Activated naive CD4-positive, alpha-beta T cell treated with anti-CD3 and anti-CD28 coated beads for 36 hours (primary cell): ENCODE measurements around the gene ELL3. TPM values are rescaled to one million over a fixed set of nuclear protein-coding genes. Genes with fewer than 3 reads are reported as not detected.
A peak's percentile ranks its signal among the peaks of the same experiment; 100 is the strongest.

Experiments
- CTCF ChIA-PET: fragments of 350-600 bp; sonication (Branson Sonifier 250); formaldehyde crosslinking; loops from one replicate; lab custom pipeline; 2021; ENCODE audit warnings: antibody characterized with exemption; lab: Charles Lee
- DNase-seq: peaks from one replicate; pipeline ENCODE4 v3.0.0-alpha.2; 2020
- H3K27ac Mint-ChIP-seq: one replicate; pipeline ENCODE4 v1.8.0; 2021; ENCODE audit warnings: mild to moderate bottlenecking, mixed read lengths
- H3K27me3 Mint-ChIP-seq: one replicate; pipeline ENCODE4 v1.8.0; 2021; ENCODE audit warnings: low read depth, mixed read lengths
- H3K36me3 Mint-ChIP-seq: one replicate; pipeline ENCODE4 v1.8.0; 2021; ENCODE audit warnings: low read depth, mixed read lengths
- H3K4me1 Mint-ChIP-seq: one replicate; pipeline ENCODE4 v1.8.0; 2021; ENCODE audit warnings: low read depth, mixed read lengths
- H3K4me3 Mint-ChIP-seq: one replicate; pipeline ENCODE4 v1.8.0; 2021; ENCODE audit warnings: mild to moderate bottlenecking, moderate library complexity, mixed read lengths
- H3K9me3 Mint-ChIP-seq: one replicate; pipeline ENCODE4 v1.8.0; 2021; ENCODE audit warnings: mixed read lengths
- intact Hi-C: fragments of 100-400 bp; cut with micrococcal nuclease; formaldehyde crosslinking; loops from one replicate; pipeline ENCODE4 v1.15.1; 2023
- total RNA-seq, 2 experiments: library from RNA; stranded (reverse); gene quantifications; one replicate each; pipeline ENCODE4 v1.2.3, GENCODE V29; 2021

The ELL3 gene
- total RNA-seq, 2 experiments from 2014 or later = 1.0 to 1.2 TPM

DNA sequence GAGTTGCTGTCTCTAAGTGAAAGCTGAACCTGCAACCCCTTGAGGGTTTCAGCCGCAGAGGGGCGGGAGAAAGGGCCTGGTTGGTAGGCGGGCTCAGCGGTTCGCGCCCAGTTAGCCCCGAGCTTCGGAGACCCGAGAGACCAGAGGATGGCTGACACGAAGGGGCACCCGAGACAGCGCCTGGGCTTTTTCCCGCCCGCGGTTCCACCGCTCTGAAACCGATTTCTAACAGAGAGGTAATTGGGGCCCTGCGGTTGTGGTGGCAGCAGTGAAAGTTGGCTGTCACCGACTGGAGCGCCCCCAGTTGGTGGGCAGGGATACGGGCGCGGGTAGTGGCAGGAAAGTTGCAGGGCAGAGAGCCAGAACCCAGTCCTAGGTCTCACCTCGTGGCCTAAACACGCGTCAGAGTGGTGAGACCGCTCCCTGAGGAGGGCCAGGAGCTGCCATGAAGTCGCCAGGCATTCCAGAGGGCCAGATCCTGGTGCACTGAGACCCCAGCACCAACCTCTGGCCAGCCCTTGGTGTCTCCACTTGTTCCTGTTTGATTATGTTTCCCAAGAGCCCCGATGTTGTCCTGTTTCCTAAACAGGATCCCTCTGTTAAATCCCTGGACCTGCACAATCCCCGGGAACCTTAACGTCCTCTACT lies 625 bp upstream of the ELL3 start:
- peaks cover 2% of the 10 kb centered on the region for H3K36me3 Mint-ChIP-seq
- CTCF ChIA-PET = interaction anchor here (0.6 to 2.8 kb wide), 10 partner anchors 9 to 385 kb away, joined by 3 to 17 read pairs (median 6); partner anchors contain the start of genes HYPK, MFAP1, SERF2 and SERINC4
- no peaks in the 10 kb centered on the region for H3K27me3 Mint-ChIP-seq

DNA sequence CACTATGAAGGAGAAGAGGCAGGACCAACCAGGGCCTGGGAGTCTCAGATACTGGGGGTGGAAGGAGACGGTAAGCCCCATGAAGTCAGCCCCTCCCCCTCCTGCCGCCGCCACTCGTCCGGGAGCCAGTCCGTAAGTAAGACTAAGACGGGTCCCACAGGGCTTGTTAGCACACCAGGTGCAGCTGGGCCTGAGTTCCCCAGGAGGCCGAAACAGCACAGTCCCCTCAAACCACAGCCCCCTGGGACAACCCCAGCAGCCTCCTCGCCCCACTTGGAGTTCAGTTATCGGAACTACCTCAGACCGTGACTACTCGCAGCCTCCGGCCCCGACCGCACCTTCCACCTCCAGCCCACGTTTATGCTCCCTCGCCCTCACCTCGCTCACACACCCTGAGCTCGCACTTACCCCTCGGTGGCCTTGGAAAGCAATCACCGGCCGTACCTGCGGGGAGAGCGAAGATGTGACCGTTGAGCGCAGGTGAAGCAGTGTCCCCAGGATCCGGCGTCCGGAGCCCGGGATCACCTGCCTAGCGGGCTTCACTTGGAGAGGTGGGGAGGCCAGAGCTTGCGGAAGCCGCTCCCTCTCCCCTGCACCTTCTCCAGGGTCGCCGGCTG lies 557 bp downstream of the ELL3 start:
- Mint-ChIP-seq H3K36me3 (peaks cover 9% of the 10 kb centered on the region), H3K4me3 (peak overlapping the region; percentile 89), H3K27ac (peak overlapping the region; percentile 36), H3K4me1 (peaks cover 23% of the 10 kb centered on the region), H3K9me3 (no peaks in the 10 kb centered on the region), H3K27me3 (no peaks in the 10 kb centered on the region)
- CTCF ChIA-PET = interaction anchor here (1.1 to 2.8 kb wide), 7 partner anchors 10 to 52 kb away, joined by 4 to 17 read pairs (median 8); partner anchors contain the start of genes HYPK, SERF2 and SERINC4
- intact Hi-C loops = loop anchor here (2.0 kb wide), 1 partner anchor 335 kb away; no protein-coding TSS in a partner anchor
- peak; percentile 22 for DNase-seq

More for the DNA sequence above, 625 bp upstream of the ELL3 start:
- peaks cover 23% of the 10 kb centered on the region for H3K4me1 Mint-ChIP-seq
- H3K27ac Mint-ChIP-seq = peak overlapping the region; percentile 84
- no peaks in the 10 kb centered on the region for H3K9me3 Mint-ChIP-seq
- H3K4me3 Mint-ChIP-seq = peak overlapping the region; percentile 89
- intact Hi-C loops = loop anchor here (1.0 to 2.0 kb wide), 6 partner anchors 8 to 337 kb away; partner anchors contain the start of genes HYPK, SERF2 and SERINC4
- peak; percentile 95 for DNase-seq

DNA sequence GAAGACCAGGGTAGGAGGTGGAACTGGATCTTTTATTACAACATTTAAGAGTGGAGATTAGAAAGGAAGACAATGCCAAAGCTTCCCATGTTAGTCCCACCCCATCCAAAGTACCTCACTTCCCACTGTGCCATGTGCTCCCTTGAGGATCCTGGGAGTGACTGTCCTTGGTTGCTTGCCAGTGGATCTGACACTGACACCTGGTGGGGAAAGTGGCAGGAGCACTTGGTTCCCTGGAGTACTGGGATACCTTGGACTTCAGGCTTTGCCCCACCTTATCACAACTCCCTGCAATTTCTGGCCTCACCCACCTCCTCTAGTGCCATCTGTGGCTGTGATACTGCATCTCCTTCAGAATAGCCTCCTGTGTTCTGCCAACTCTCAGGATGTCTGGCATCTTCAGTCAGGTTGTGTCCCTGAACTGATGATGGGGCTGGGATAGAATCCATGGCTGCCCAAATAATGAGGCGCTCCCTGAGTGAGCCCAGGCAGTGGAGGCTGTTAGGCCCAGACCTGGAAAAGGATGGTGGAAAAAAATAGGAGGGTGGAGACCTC lies 1.3 kb downstream of the ELL3 start:
- Mint-ChIP-seq H3K27me3 (no peaks in the 10 kb centered on the region), H3K36me3 (peaks cover 16% of the 10 kb centered on the region), H3K9me3 (no peaks in the 10 kb centered on the region), H3K27ac (peak overlapping the region; percentile 24), H3K4me1 (peaks cover 23% of the 10 kb centered on the region), H3K4me3 (no peak overlapping the region)
- CTCF ChIA-PET = interaction anchor here (0.7 to 2.8 kb wide), 4 partner anchors 10 to 360 kb away, joined by 3 to 17 read pairs (median 5); no protein-coding TSS in a partner anchor
- intact Hi-C loops = no loop called here
- DNase-seq = no peak

DNA sequence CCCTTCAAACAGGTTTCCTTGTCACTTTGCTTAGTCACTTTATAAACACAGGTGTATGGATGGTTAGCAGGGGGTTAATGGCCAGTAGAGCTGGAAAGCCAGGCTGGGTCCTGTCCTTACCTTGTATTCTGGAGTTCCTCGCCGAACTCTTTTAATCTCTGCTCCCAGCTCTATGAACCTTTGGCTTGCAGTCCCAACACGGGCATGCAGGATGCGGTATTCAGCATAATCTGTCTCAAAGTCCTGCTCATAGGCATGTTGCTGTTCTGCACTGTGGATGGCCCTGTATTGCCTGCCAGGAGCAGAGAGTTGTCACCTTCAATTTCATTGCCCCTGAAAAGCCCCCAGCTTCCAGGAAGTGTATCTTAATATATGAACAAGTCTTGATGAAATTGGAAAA lies 2.7 kb downstream of the ELL3 start:
- Mint-ChIP-seq H3K4me3 (no peak overlapping the region), H3K36me3 (peaks cover 26% of the 10 kb centered on the region), H3K27me3 (no peaks in the 10 kb centered on the region), H3K9me3 (no peaks in the 10 kb centered on the region), H3K4me1 (peaks cover 21% of the 10 kb centered on the region), H3K27ac (peak overlapping the region; percentile 26)
- CTCF ChIA-PET = interaction anchor here (0.6 kb wide), 2 partner anchors 21 to 448 kb away, joined by 3 to 4 read pairs; no protein-coding TSS in a partner anchor
- intact Hi-C loops = no loop called here
- DNase-seq = no peak

DNA sequence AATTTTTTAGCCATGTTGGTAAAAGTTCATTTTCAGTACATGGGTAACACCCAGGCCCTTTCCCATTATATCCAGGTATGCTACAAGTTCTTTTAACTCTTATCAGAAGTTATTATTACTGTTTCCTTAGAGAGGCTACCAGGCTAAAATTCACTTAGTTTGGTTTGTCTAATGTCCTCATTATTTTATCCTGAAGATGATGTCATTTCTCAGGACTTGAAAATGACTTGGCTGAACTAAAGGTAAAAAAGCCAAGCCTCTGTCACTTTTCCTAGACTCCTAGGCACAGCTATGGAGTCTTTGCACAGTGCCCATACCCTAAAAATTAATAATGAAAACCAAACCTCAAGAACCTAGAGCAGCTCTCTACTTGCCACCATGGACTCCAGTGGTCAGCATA lies 4.1 kb downstream of the ELL3 start:
- Mint-ChIP-seq H3K4me3 (no peak overlapping the region), H3K4me1 (peaks cover 11% of the 10 kb centered on the region), H3K36me3 (peaks cover 36% of the 10 kb centered on the region), H3K9me3 (no peaks in the 10 kb centered on the region), H3K27ac (no peak overlapping the region), H3K27me3 (no peaks in the 10 kb centered on the region)
- no peak for DNase-seq
- intact Hi-C loops = no loop called here
- CTCF ChIA-PET = no interaction called here

DNA sequence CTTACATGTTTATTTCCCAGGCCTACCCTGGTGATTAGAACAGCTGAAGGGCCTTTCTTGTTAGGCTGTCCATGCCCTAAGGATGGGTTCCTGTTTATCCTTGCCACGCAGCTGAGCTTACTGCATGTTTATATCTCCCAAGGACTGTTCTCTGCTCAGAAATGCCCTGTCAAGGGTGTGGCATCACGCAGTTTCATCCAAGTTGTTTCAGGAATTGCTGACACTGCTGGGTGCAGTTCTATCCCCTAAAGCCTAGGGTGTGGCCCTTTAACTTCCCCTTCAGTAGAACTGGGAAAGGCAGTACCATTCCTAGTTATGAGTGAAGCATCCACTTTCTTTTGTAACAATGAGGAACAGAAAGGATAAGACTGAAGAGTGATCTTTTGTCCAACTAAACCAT lies 5.0 kb downstream of the ELL3 start:
- Mint-ChIP-seq H3K36me3 (peaks cover 38% of the 10 kb centered on the region), H3K27ac (no peak overlapping the region), H3K9me3 (no peaks in the 10 kb centered on the region), H3K4me3 (no peak overlapping the region), H3K27me3 (no peaks in the 10 kb centered on the region), H3K4me1 (peaks cover 6% of the 10 kb centered on the region)
- DNase-seq = no peak
- CTCF ChIA-PET = interaction anchor here (1.4 kb wide), 1 partner anchor 19 kb away, joined by 4 read pairs; no protein-coding TSS in a partner anchor
- intact Hi-C loops = no loop called here

DNA sequence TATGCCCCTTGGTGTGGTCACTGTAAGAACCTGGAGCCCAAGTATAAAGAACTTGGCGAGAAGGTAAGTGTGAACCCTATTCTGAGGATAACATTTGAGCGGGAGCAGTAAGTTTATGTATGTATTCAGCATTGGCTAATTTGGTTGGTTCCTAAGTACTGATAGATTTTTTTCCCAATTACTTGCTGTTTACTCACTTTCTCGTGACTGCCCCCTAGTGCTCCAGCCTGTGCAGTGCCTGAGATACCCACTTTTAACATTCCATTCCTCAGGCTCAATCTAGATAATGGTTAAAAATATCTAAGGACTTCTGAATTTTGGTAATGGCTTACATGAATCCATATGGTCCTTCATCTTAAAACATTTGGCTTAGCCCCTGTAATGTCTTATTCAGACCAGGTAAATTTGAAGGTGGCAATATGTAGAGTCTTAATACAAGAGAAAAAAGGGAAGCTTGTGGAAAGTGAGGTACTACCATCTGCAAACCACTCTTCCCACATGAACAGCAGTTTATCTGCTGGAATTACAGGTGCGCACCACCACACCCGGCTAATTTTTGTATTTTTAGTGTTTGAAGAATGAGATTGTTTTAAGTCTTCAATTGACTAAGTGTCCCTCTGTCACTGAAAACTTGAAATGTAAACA lies 7.1 kb downstream of the ELL3 start:
- peak overlapping the region; percentile 59 for H3K27ac Mint-ChIP-seq

DNA sequence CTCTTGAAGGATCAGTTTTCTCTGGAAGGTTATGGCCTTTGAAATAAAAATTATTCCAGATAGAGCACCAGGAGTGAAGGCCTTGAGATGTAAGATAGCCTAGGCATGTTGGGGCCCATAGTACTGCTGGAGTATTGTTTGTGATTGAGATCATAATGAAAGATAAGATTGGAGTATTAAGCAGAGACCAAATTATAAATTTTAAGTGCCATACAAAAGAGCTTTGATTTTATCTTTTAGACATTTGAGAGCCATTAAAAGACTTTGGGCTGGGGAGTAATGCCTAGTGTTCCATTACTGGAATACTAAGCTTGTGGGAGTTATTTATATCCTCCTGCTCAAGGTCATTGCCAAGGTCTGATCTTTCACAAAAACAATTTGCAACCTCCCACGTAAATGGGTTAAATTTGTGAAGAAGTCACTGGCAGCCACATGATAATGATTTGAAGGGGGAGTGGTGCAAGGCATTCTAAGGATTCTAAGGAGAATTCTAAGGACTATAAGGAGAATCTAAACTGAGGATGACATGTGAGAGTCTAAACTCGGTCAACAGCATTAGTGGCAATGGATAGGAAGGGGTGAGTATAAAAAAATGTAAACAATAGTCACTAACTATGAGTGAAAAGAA lies 12.8 kb downstream of the ELL3 start:
- no peaks in the 10 kb centered on the region for H3K9me3 Mint-ChIP-seq
- no peak overlapping the region for H3K4me3 Mint-ChIP-seq
- H3K4me1 Mint-ChIP-seq = peaks cover 3% of the 10 kb centered on the region
- CTCF ChIA-PET = no interaction called here
- H3K36me3 Mint-ChIP-seq = peaks cover 42% of the 10 kb centered on the region
- DNase-seq = no peak
- H3K27me3 Mint-ChIP-seq = no peaks in the 10 kb centered on the region
- intact Hi-C loops = no loop called here
- H3K27ac Mint-ChIP-seq = peak overlapping the region; percentile 70

More for the DNA sequence above, 7.1 kb downstream of the ELL3 start:
- Mint-ChIP-seq H3K4me1 (no peaks in the 10 kb centered on the region), H3K36me3 (peaks cover 47% of the 10 kb centered on the region), H3K9me3 (no peaks in the 10 kb centered on the region), H3K27me3 (no peaks in the 10 kb centered on the region), H3K4me3 (no peak overlapping the region)
- intact Hi-C loops = loop anchor here (1.0 to 2.0 kb wide), 2 partner anchors 8 to 17 kb away; no protein-coding TSS in a partner anchor
- CTCF ChIA-PET = interaction anchor here (0.6 to 1.8 kb wide), 9 partner anchors 11 to 150 kb away, joined by 3 to 6 read pairs (median 3); partner anchors contain the start of gene MFAP1
- DNase-seq = peak; percentile 79

DNA sequence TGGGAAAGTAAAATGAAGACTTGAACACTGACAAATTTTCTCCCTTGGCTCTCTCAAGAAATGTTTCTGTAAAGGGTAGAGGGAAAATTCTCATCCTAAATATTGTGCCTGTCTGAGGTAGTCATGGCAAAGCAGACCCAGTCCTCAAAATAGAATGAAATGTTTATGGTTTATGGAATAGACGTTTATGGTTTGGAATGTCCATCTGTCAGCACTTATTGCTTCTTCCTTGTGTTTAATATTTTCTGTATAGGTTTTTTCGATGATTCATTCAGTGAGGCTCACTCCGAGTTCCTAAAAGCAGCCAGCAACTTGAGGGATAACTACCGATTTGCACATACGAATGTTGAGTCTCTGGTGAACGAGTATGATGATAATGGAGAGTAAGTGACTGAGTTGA lies 13.9 kb downstream of the ELL3 start:
- no peaks in the 10 kb centered on the region for H3K27me3 Mint-ChIP-seq
- DNase-seq = no peak
- no peaks in the 10 kb centered on the region for H3K9me3 Mint-ChIP-seq
- peaks cover 3% of the 10 kb centered on the region for H3K4me1 Mint-ChIP-seq
- CTCF ChIA-PET = no interaction called here
- peaks cover 35% of the 10 kb centered on the region for H3K36me3 Mint-ChIP-seq
- H3K4me3 Mint-ChIP-seq = no peak overlapping the region
- intact Hi-C loops = no loop called here
- peak overlapping the region; percentile 70 for H3K27ac Mint-ChIP-seq

DNA sequence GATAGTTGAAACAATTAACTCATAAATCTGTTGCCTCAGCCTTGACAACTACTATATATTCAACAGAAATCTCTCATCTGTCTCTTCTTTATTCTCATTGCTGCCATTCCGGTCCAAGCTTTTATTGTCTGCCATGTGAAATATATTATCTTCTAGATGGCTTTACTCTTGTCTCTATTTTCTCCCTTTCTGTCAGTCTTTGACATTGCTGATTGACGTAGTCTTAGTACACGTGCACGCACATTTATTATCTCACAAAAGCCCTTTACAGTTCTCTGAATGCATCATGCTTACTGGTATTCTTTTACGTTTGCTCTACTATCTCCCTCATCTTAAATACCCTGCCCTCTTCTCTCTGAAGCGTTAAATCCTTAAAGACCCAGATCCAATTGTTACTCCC lies 24.9 kb downstream of the ELL3 start:
- H3K36me3 Mint-ChIP-seq = peaks cover 32% of the 10 kb centered on the region
- intact Hi-C loops = loop anchor here (2.0 kb wide), 1 partner anchor 17 kb away; no protein-coding TSS in a partner anchor

DNA sequence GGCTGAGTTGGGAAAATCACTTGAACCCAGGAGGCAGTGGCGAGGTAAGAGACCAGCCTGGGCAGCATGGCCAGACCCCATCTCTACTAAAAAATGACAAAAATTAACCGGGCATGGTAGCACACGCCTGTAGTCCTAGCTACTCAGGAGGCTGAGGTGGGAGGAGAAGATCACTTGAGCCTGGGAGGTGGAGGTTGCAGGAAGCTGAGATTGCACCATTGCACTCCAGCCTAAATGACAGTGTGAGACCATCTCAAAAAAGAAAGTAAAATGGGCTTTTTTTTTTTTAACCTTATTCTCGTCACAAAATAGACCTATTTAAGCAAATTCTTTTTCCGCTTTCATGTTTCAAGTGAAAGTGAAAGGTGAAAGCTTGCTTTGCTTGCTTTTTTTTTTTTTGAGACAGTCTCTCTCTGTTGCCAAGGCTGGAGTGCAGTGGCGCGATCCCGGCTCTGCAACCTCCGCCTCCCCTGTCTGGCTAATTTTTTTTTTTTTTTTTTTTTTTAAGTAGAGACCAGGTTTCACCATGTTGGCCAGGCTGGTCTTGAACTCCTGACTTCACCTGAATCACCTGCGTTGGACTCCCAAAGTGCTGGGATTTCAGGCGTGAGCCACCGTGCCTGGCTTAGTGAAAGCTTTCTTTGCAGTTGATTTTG lies 26.9 kb downstream of the ELL3 start:
- H3K27me3 Mint-ChIP-seq = no peaks in the 10 kb centered on the region
- H3K4me1 Mint-ChIP-seq = peaks cover 53% of the 10 kb centered on the region
- peak overlapping the region; percentile 89 for H3K27ac Mint-ChIP-seq
- no peaks in the 10 kb centered on the region for H3K9me3 Mint-ChIP-seq
- CTCF ChIA-PET = interaction anchor here (1.1 to 1.4 kb wide), 2 partner anchors 27 to 77 kb away, joined by 3 to 9 read pairs; partner anchors contain the start of genes ELL3 and WDR76
- peak; percentile 71 for DNase-seq
- intact Hi-C loops = loop anchor here (1.0 to 5.0 kb wide), 6 partner anchors 42 to 1558 kb away; partner anchors contain the start of genes HYPK, MFAP1, SERF2 and SERINC4
- peaks cover 30% of the 10 kb centered on the region for H3K36me3 Mint-ChIP-seq
- H3K4me3 Mint-ChIP-seq = peak overlapping the region; percentile 74

More for the DNA sequence above, 24.9 kb downstream of the ELL3 start:
- no peaks in the 10 kb centered on the region for H3K27me3 Mint-ChIP-seq
- peaks cover 46% of the 10 kb centered on the region for H3K4me1 Mint-ChIP-seq
- peak overlapping the region; percentile 3 for H3K27ac Mint-ChIP-seq
- CTCF ChIA-PET = interaction anchor here (0.6 kb wide), 1 partner anchor 504 kb away, joined by 3 read pairs; no protein-coding TSS in a partner anchor
- no peak overlapping the region for H3K4me3 Mint-ChIP-seq
- no peaks in the 10 kb centered on the region for H3K9me3 Mint-ChIP-seq
- DNase-seq = no peak
